SK-N-SH (cell line): ENCODE results near the gene RAB8B.

Experiments
- CTCF ChIP-seq: fragments of 200-600 bp; sonication (generic); IDR thresholded peaks from 2 replicates; pipeline ENCODE4 v1.6.1; 2017; ENCODE audit warnings: antibody characterized with exemption, mild to moderate bottlenecking, moderate library complexity
- POLR2AphosphoS5 ChIP-seq: IDR thresholded peaks from 2 replicates; pipeline ENCODE4 v1.6.1; 2012; ENCODE audit warnings: low read depth, low read length
- REST ChIP-seq: IDR thresholded peaks from 2 replicates; pipeline ENCODE4 v1.6.1; 2012; ENCODE audit warnings: mild to moderate bottlenecking, low read depth, low read length, moderate library complexity
- TAF1 ChIP-seq: IDR thresholded peaks from 2 replicates; pipeline ENCODE4 v1.6.1; 2012; ENCODE audit warnings: low read depth, mild to moderate bottlenecking, low read length, moderate library complexity, borderline replicate concordance
- USF2 ChIP-seq: fragments of 150-350 bp; IDR thresholded peaks from 2 replicates; pipeline ENCODE4 v1.6.1; 2017; ENCODE audit warnings: antibody characterized with exemption, low read length, low read depth, borderline replicate concordance

- TF ChIP-seq TAF1 (no peak), CTCF (no peak), REST (no peak), POLR2AphosphoS5 (no peak), USF2 (no peak)
Measured at GRCh38 chr15:63219196-63219710, 29.8 kb downstream of the RAB8B start.
